K562 (cell line): ENCODE measurements around the gene CNNM4. TPM values are rescaled to one million over a fixed set of nuclear protein-coding genes. Genes with fewer than 3 reads are reported as not detected.

ENCODE experiments used
- ATAC-seq: fragments of 200-7000 bp; cut with Tn5 transposase; 3 replicates; pipeline ENCODE4 v1.9.1; 2020; ENCODE audit warnings: moderate library complexity
- BruUV-seq: library from RNA; stranded (reverse); fragments of 400-500 nt; replicated peaks from 2 replicates; lab custom pipeline; 2021; lab: Mats Ljungman, UMichigan
- CTCF ChIA-PET: fragments of 300-600 bp; formaldehyde crosslinking; extraction: SDS; loops from one replicate; lab custom pipeline; 2021; ENCODE audit warnings: low intra/inter-chr PET ratio; lab: Yijun Ruan, JAX
- POLR2A ChIA-PET: fragments of 300-600, 350-650 bp; sonication (Branson Sonifier 250); formaldehyde crosslinking; extraction: SDS; loops from one replicate; lab custom pipeline; 2021; ENCODE audit warnings: antibody characterized with exemption, inconsistent platforms; lab: Yijun Ruan, JAX
- DNase-seq, 4 experiments: peaks; one replicate each; pipeline versions ENCODE4 v3.0.0 to v3.0.0-alpha.2; 2011 to 2018; ENCODE audit warnings: low spot score in 3 of 4, mixed read lengths in 3 of 4; ENCODE audit errors: extremely low read depth in 1 of 4
- FAIRE-seq: peaks from 2 replicates; lab custom pipeline; 2011; peaks lifted over from hg19 to GRCh38; lab: Jason Lieb, UNC
- H2AFZ ChIP-seq: 2 replicates; pipeline ENCODE4 v1.6.0; 2011; ENCODE audit warnings: low read depth, low read length, control low read depth, inconsistent platforms
- H3K27ac ChIP-seq: fragments of 200-600 bp; 3 replicates; pipeline ENCODE4 v1.8.0; 2011; ENCODE audit warnings: low read depth, mild to moderate bottlenecking, control low read depth, inconsistent platforms, low read length, moderate library complexity, mixed read lengths; ENCODE audit errors: extremely low read depth
- H3K27me3 ChIP-seq, 2 experiments: fragments of 300-600 bp in 1 of 2; 2 replicates in 1 of 2; 3 replicates in 1 of 2; pipeline versions ENCODE4 v1.6.0 to v1.8.0; 2011; ENCODE audit warnings: inconsistent platforms in 2 of 2, low read length in 2 of 2, mild to moderate bottlenecking in 1 of 2, mixed read lengths in 1 of 2, moderate library complexity in 1 of 2; ENCODE audit not compliant: control insufficient read depth in 2 of 2, insufficient read depth in 2 of 2
- H3K36me3 ChIP-seq: fragments of 300-600 bp; 3 replicates; pipeline ENCODE4 v1.8.0; 2011; ENCODE audit warnings: mild to moderate bottlenecking, low read length, inconsistent platforms; ENCODE audit not compliant: control insufficient read depth, insufficient read depth
- H3K4me1 ChIP-seq, 2 experiments: fragments of 200-600 bp in 1 of 2; replicated peaks in 1 of 2; 2 replicates in 1 of 2; 3 replicates in 1 of 2; pipeline versions ENCODE4 v1.5.1 to v1.8.0; 2011; ENCODE audit warnings: inconsistent platforms in 2 of 2, low read length in 2 of 2, mild to moderate bottlenecking in 1 of 2, mixed read lengths in 1 of 2, moderate library complexity in 1 of 2; ENCODE audit not compliant: control insufficient read depth in 2 of 2, insufficient read depth in 2 of 2
- H3K4me2 ChIP-seq: 2 replicates; pipeline ENCODE4 v1.6.1; 2011; ENCODE audit warnings: low read length, control low read depth, inconsistent platforms, mixed read lengths; ENCODE audit not compliant: insufficient read depth
- H3K4me3 ChIP-seq: fragments of 200-600 bp; sonication (generic), shearing (Covaris generic); 2 replicates; pipeline ENCODE4 v1.5.1; 2016; ENCODE audit warnings: control low read depth, inconsistent platforms
- H3K79me2 ChIP-seq: fragments of 200-600 bp; 3 replicates; pipeline ENCODE4 v1.8.0; 2011; ENCODE audit warnings: low read length, inconsistent platforms; ENCODE audit not compliant: control insufficient read depth, insufficient read depth
- H3K9ac ChIP-seq, 2 experiments: 2 replicates each; pipeline versions ENCODE4 v1.6.0 to v1.6.1; 2011; ENCODE audit warnings: low read depth in 2 of 2, low read length in 2 of 2, control low read depth in 1 of 2, inconsistent platforms in 1 of 2, mild to moderate bottlenecking in 1 of 2, mixed read lengths in 1 of 2; ENCODE audit not compliant: insufficient read depth in 1 of 2
- H3K9me1 ChIP-seq: one replicate; pipeline ENCODE4 v1.6.0; 2011; ENCODE audit warnings: inconsistent platforms, mild to moderate bottlenecking, low read length, moderate library complexity; ENCODE audit not compliant: control insufficient read depth, insufficient read depth
- H3K9me3 ChIP-seq: replicated peaks from 2 replicates; pipeline ENCODE4 v1.5.1; 2011; ENCODE audit warnings: low read depth, low read length, inconsistent platforms; ENCODE audit not compliant: control insufficient read depth, insufficient read depth
- H4K20me1 ChIP-seq: replicated peaks from 2 replicates; pipeline ENCODE4 v1.6.1; 2011; ENCODE audit warnings: low read length, inconsistent platforms, mixed read lengths; ENCODE audit not compliant: control insufficient read depth, insufficient read depth
- C11orf30 ChIP-seq: fragments of 450-650 bp; IDR thresholded peaks from 2 replicates; pipeline ENCODE4 v1.6.1; 2016; ENCODE audit warnings: low read depth, mild to moderate bottlenecking
- FOS ChIP-seq: IDR thresholded peaks from 3 replicates; pipeline ENCODE4 v1.6.1; 2011; ENCODE audit not compliant: insufficient read length; ENCODE audit errors: extremely low read depth
- MCM3 ChIP-seq: fragments of 450-650 bp; IDR thresholded peaks from 2 replicates; pipeline ENCODE4 v1.6.1; 2016
- POLR3A ChIP-seq: IDR thresholded peaks from 2 replicates; pipeline ENCODE4 v1.6.1; 2011; ENCODE audit warnings: borderline replicate concordance, mild to moderate bottlenecking, moderate library complexity; ENCODE audit not compliant: insufficient read length, insufficient read depth; ENCODE audit errors: extremely low read depth
- RAD21 ChIP-seq, 2 experiments: fragments of 250-450 bp in 1 of 2; fragments of 450-650 bp in 1 of 2; sonication (Bioruptor Pico) in 1 of 2; formaldehyde crosslinking in 1 of 2; IDR thresholded peaks in 1 of 2; conservative IDR thresholded peaks in 1 of 2; 2 replicates each; pipeline versions ENCODE4 v1.4.0 to v1.8.0; 2020 to 2022; ENCODE audit warnings: mild to moderate bottlenecking in 2 of 2, moderate library complexity in 1 of 2
- TRIM28 ChIP-seq: fragments of 450-650 bp; IDR thresholded peaks from 2 replicates; pipeline ENCODE4 v1.6.1; 2017
- ZNF274 ChIP-seq: IDR thresholded peaks from 2 replicates; pipeline ENCODE4 v1.6.1; 2011; ENCODE audit warnings: low read depth, mild to moderate bottlenecking, low read length, moderate library complexity, borderline replicate concordance
- ZNF316 ChIP-seq: fragments of 450-650 bp; IDR thresholded peaks from 2 replicates; pipeline ENCODE4 v1.6.1; 2016
- WGBS: fragments of 100-300 bp; shearing (Covaris generic); methylation state at CpG from one replicate; pipeline ENCODE4 v1.1.6; 2016; ENCODE audit warnings: low coverage, mixed read lengths; ENCODE audit not compliant: insufficient coverage; ENCODE audit errors: missing lambda C conversion rate; 5-methylcytosine and 5-hydroxymethylcytosine counted together
- in situ Hi-C: fragments of 300-500 bp; cut with MboI; formaldehyde crosslinking; loops from 4 replicates; pipeline ENCODE4 v1.15.0; 2018; ENCODE audit warnings: inconsistent platforms, mixed read lengths
- intact Hi-C: fragments of 100-400 bp; cut with micrococcal nuclease; formaldehyde crosslinking; loops from 2 replicates; pipeline ENCODE4 v1.14.2; 2022
- polyA plus RNA-seq, 8 experiments: library from polyadenylated mRNA; depleted of rRNA in 4 of 8; stranded (reverse) in 5 of 8; unstranded in 3 of 8; fragments of >200 nt; fragmentation: Nextera tagmentation in 2 of 8; fragmentation: Illumina TruSeq in 1 of 8; extraction: Ambion mirVana in 2 of 8; extraction: Trizol in 1 of 8; gene quantifications; 2 replicates each; pipeline versions ENCODE4 v1.2.1 to v1.2.3, GENCODE V29; 2011 to 2014; ENCODE audit warnings: inconsistent platforms in 1 of 8, missing spikeins in 1 of 8
- total RNA-seq, 7 experiments: library from RNA; depleted of rRNA in 6 of 7; stranded (reverse); fragments of >200 nt in 6 of 7; fragmentation: Illumina TruSeq in 2 of 7; extraction: Trizol in 2 of 7; gene quantifications; 2 replicates each; pipeline versions ENCODE4 v1.2.1 to v1.2.3, GENCODE V29; 2011 to 2021; ENCODE audit warnings: low replicate concordance in 1 of 7
- TF ChIP-seq, protein P1 (sequence below): fragments of 250-450 bp; sonication (Bioruptor Pico); IDR thresholded peaks from 2 replicates; pipeline ENCODE4 v1.4.0; 2020; ENCODE audit warnings: mild to moderate bottlenecking, moderate library complexity
- TF ChIP-seq, protein P2 (sequence below): sonication (generic); formaldehyde crosslinking; IDR thresholded peaks from 2 replicates; pipeline ENCODE4 v1.8.0; 2023; ENCODE audit warnings: mild to moderate bottlenecking, missing genetic modification reagents
- TF ChIP-seq, protein P3 (sequence below), 3 experiments: IDR thresholded peaks in 2 of 3; conservative IDR thresholded peaks in 1 of 3; 2 replicates each; pipeline ENCODE4 v1.5.1; 2011 to 2012; ENCODE audit warnings: low read length in 3 of 3, mild to moderate bottlenecking in 3 of 3, control low read depth in 2 of 3, improper control_type of control experiment in 1 of 3, inconsistent platforms in 1 of 3, low read depth in 1 of 3, mixed read lengths in 1 of 3, moderate library complexity in 1 of 3; ENCODE audit not compliant: insufficient read depth in 2 of 3

Gene CNNM4
- total and polyA plus RNA-seq, 9 of the 15 experiments (the other 6 are each of a cell fraction or from before 2014, with no cell fraction given), result 0.96 to 6.3 (median 2.8) TPM

DNA sequence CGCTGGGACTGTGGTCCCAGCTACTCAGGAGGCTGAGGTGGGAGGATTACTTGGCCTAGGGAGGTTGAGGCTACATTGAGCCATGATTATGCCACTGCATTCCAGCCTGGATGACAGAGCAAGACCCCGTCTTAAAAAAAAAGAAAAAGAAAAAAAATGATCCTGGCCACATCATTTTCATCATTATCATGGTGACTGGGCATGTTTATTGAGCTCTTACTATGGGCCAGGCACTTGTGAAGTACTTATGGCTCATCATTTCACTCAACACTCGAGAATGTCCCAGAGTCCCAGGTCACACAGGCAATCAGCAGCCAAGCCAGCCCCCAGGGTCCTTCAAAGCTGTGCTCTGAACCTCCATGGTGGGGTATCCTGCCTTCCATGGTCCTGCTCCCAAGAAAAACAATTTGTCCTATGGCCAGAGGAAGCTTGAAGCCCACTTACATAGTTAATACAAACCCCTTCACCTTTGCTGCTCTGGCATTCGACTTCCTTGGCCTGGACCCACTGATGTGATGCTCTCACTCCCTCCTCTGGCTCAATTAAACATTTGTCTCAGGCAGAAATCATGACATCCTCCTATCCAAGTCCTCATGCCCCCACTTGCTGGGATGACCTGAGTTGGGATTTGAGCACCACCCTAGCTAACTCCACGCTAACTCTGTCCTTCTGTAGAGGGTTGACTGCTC is 3.8 kb upstream of the CNNM4 start:
- POLR2A ChIA-PET, result no interaction called here
- intact Hi-C loops, result no loop called here
- no peak for TF ChIP-seq MCM3
- TF ChIP-seq POLR3A, result no peak
- peak; percentile 40; the same call in 1 of the 2 replicates for TF ChIP-seq ZNF316
- TF ChIP-seq, protein P1, sequence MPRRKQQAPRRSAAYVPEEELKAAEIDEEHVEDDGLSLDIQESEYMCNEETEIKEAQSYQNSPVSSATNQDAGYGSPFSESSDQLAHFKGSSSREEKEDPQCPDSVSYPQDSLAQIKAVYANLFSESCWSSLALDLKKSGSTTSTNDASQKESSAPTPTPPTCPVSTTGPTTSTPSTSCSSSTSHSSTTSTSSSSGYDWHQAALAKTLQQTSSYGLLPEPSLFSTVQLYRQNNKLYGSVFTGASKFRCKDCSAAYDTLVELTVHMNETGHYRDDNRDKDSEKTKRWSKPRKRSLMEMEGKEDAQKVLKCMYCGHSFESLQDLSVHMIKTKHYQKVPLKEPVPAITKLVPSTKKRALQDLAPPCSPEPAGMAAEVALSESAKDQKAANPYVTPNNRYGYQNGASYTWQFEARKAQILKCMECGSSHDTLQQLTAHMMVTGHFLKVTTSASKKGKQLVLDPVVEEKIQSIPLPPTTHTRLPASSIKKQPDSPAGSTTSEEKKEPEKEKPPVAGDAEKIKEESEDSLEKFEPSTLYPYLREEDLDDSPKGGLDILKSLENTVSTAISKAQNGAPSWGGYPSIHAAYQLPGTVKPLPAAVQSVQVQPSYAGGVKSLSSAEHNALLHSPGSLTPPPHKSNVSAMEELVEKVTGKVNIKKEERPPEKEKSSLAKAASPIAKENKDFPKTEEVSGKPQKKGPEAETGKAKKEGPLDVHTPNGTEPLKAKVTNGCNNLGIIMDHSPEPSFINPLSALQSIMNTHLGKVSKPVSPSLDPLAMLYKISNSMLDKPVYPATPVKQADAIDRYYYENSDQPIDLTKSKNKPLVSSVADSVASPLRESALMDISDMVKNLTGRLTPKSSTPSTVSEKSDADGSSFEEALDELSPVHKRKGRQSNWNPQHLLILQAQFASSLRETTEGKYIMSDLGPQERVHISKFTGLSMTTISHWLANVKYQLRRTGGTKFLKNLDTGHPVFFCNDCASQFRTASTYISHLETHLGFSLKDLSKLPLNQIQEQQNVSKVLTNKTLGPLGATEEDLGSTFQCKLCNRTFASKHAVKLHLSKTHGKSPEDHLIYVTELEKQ (CRISPR knock-in tag), result no peak
- peak; percentile 26; the same call in 1 of the 2 replicates for TF ChIP-seq C11orf30
- no peak for TF ChIP-seq ZNF274
- TF ChIP-seq TRIM28, result no peak
- TF ChIP-seq, protein P2, sequence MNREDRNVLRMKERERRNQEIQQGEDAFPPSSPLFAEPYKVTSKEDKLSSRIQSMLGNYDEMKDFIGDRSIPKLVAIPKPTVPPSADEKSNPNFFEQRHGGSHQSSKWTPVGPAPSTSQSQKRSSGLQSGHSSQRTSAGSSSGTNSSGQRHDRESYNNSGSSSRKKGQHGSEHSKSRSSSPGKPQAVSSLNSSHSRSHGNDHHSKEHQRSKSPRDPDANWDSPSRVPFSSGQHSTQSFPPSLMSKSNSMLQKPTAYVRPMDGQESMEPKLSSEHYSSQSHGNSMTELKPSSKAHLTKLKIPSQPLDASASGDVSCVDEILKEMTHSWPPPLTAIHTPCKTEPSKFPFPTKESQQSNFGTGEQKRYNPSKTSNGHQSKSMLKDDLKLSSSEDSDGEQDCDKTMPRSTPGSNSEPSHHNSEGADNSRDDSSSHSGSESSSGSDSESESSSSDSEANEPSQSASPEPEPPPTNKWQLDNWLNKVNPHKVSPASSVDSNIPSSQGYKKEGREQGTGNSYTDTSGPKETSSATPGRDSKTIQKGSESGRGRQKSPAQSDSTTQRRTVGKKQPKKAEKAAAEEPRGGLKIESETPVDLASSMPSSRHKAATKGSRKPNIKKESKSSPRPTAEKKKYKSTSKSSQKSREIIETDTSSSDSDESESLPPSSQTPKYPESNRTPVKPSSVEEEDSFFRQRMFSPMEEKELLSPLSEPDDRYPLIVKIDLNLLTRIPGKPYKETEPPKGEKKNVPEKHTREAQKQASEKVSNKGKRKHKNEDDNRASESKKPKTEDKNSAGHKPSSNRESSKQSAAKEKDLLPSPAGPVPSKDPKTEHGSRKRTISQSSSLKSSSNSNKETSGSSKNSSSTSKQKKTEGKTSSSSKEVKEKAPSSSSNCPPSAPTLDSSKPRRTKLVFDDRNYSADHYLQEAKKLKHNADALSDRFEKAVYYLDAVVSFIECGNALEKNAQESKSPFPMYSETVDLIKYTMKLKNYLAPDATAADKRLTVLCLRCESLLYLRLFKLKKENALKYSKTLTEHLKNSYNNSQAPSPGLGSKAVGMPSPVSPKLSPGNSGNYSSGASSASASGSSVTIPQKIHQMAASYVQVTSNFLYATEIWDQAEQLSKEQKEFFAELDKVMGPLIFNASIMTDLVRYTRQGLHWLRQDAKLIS (CRISPR knock-in tag), result no peak
- no peak for TF ChIP-seq FOS
- TF ChIP-seq RAD21 (CRISPR knock-in tag; conservative IDR thresholded peaks at IDR 0.05 in 1 of 2, IDR thresholded peaks at IDR 0.05 in 1 of 2), result peak in 1 of 2 experiments; percentile 25; a peak in 1 of 4 replicates
- TF ChIP-seq, protein P3, sequence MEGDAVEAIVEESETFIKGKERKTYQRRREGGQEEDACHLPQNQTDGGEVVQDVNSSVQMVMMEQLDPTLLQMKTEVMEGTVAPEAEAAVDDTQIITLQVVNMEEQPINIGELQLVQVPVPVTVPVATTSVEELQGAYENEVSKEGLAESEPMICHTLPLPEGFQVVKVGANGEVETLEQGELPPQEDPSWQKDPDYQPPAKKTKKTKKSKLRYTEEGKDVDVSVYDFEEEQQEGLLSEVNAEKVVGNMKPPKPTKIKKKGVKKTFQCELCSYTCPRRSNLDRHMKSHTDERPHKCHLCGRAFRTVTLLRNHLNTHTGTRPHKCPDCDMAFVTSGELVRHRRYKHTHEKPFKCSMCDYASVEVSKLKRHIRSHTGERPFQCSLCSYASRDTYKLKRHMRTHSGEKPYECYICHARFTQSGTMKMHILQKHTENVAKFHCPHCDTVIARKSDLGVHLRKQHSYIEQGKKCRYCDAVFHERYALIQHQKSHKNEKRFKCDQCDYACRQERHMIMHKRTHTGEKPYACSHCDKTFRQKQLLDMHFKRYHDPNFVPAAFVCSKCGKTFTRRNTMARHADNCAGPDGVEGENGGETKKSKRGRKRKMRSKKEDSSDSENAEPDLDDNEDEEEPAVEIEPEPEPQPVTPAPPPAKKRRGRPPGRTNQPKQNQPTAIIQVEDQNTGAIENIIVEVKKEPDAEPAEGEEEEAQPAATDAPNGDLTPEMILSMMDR (IDR thresholded peaks at IDR 0.05 in 2 of 3, conservative IDR thresholded peaks at IDR 0.05 in 1 of 3; ENCODE audit: insufficient read depth in 2 of 3, low read depth in 1 of 3, low read length in 3 of 3), result peak in 2 of 3 experiments; percentile 21 to 33; a peak in 2 of 6 replicates

More for the DNA sequence above, 3.8 kb upstream of the CNNM4 start:
- CTCF ChIA-PET, result interaction anchor here (1.1 kb wide), 1 partner anchor 207 kb away, joined by 4 read pairs; no protein-coding TSS in a partner anchor
- Histone ChIP-seq H2AFZ (no peak overlapping the region), H3K9me3 (no peaks in the 10 kb centered on the region), H3K27me3 (no peaks in the 10 kb centered on the region; a peak in 1 of 5 replicates), H3K4me2 (no peak overlapping the region), H3K79me2 (peaks cover 10% of the 10 kb centered on the region; the same call in 2 of the 3 replicates), H3K9ac (no peak overlapping the region), H3K36me3 (no peaks in the 10 kb centered on the region), H3K4me1 (peaks cover 16 to 17% of the 10 kb centered on the region in 2 experiments; a peak in 4 of 5 replicates), H3K9me1 (no peaks in the 10 kb centered on the region), H3K4me3 (no peak overlapping the region), H3K27ac (no peak overlapping the region), H4K20me1 (0 out of 2 replicates have a peak, but pooled peaks cover under 1% of the 10 kb centered on the region)
- in situ Hi-C loops, result no loop called here
- BruUV-seq, result no TSS peak
- DNase-seq, result no peak
- no peak for FAIRE-seq
- 33% methylated on average over 5 of the region's 5 CpGs for whole genome bisulfite sequencing
- ATAC-seq, result no peak
